Measurements from ENCODE around the gene TRIM67.

The TRIM67 gene

DNA sequence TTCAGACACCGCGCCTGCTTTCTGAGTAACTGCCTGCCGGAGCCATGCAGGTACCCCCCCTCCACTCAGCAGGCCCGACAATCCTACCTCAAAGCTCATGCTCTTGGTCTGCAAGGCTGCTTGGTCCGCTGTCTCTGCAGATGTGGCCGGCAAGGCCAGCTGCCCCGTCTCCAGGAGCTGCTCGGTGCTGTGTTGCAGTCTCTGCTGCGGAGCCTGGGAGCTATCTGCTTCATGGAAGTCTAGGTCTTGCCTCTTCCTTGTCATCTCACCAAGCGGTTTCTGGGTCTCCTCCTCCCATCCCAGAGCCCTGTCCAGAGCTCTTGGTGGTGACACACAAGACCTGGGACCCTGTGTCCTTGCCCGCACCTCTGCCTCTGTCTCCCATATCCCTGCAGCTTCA, 55.2 kb downstream of the TRIM67 start:
- TF ChIP-seq, protein P1, sequence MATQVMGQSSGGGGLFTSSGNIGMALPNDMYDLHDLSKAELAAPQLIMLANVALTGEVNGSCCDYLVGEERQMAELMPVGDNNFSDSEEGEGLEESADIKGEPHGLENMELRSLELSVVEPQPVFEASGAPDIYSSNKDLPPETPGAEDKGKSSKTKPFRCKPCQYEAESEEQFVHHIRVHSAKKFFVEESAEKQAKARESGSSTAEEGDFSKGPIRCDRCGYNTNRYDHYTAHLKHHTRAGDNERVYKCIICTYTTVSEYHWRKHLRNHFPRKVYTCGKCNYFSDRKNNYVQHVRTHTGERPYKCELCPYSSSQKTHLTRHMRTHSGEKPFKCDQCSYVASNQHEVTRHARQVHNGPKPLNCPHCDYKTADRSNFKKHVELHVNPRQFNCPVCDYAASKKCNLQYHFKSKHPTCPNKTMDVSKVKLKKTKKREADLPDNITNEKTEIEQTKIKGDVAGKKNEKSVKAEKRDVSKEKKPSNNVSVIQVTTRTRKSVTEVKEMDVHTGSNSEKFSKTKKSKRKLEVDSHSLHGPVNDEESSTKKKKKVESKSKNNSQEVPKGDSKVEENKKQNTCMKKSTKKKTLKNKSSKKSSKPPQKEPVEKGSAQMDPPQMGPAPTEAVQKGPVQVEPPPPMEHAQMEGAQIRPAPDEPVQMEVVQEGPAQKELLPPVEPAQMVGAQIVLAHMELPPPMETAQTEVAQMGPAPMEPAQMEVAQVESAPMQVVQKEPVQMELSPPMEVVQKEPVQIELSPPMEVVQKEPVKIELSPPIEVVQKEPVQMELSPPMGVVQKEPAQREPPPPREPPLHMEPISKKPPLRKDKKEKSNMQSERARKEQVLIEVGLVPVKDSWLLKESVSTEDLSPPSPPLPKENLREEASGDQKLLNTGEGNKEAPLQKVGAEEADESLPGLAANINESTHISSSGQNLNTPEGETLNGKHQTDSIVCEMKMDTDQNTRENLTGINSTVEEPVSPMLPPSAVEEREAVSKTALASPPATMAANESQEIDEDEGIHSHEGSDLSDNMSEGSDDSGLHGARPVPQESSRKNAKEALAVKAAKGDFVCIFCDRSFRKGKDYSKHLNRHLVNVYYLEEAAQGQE (IDR thresholded peaks at IDR 0.05; ENCODE audit: insufficient read depth in 1 of 2, low read depth in 2 of 2, low read length in 2 of 2) = no peak
- TF ChIP-seq POLR2AphosphoS5 (IDR thresholded peaks at IDR 0.05; ENCODE audit: low read depth, low read length) (no peak), TAF1 (IDR thresholded peaks at IDR 0.05; ENCODE audit: borderline replicate concordance, insufficient read depth, low read length) (no peak), SIN3A (IDR thresholded peaks at IDR 0.05; ENCODE audit: borderline replicate concordance, insufficient read depth, low read length) (no peak), FOXP2 (optimal IDR thresholded peaks at IDR 0.05; ENCODE audit: borderline replicate concordance, extremely low read depth, extremely low read length, insufficient read depth) (no peak)

DNA sequence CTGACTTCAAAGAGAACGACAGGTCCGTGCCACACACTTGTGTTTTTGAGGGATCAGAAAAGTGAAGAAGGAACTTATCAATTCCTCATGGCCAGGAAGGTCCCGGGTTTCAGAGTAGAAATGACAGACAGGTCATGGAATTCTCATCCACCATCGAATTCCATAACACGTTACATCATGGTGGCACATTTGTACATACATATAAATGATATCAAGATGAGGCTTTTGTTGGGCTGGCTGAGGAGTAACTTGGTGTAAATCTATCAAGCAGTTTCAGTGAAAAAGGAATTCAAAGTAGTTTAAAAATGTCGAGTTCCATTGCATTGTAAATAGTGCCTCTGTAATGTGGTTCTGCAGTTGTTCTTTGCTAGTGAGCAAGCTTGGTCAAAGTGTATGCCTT, 56.2 kb downstream of the TRIM67 start:
- TF ChIP-seq FOXP2 (optimal IDR thresholded peaks at IDR 0.05; ENCODE audit: borderline replicate concordance, extremely low read depth, extremely low read length, insufficient read depth) = no peak
- no peak for TF ChIP-seq POLR2AphosphoS5 (IDR thresholded peaks at IDR 0.05; ENCODE audit: low read depth, low read length)
- TF ChIP-seq, protein P1 (IDR thresholded peaks at IDR 0.05; ENCODE audit: insufficient read depth in 1 of 2, low read depth in 2 of 2, low read length in 2 of 2) = no peak

DNA sequence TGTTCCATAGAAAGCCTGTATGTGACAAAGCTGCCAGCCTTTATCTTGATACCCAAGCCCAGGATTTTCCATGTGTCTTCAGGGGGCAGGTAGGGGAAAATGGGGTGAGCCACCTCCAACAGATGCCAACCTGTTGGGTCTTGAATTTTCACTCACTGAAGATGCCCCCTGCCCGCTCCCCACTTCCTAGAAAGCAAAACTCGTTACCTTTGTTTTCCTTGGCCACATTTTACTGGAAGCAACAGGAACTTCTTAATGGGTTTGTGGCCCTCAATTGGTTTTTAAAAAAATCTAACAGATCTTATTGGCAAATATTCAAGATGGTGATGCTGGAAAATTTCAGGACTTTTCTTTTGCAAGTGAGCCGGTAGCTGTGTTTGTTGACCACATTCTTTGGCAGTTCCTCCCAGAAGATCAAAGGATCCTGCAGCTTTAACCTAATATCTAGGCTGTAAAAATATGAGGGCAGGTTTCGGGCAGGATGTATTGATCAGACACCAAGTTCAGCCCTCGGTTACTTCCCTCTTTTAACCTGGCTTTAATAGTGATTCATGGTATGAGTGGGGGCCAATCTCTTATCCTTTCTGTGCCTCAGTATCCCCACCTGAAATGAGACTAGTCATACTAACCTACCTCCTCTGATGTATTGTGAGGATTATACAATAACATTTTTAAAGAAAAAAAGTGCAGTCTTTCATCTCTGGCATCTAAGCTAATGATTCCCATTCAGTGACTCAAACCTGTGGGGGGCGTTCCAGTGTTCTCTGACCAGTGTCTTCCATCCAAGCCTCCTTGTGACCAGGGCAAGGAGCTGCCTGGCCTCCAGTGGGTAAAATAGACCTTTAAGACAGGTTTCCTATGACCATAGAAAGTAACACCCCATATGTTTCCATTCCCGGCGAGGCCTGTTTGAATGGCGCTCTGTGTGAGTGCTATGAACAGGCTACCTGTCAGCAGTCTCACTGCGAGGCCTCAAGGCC, 57.9 kb downstream of the TRIM67 start:
- no peak for TF ChIP-seq SIN3A (IDR thresholded peaks at IDR 0.05; ENCODE audit: borderline replicate concordance, insufficient read depth, low read length)

DNA sequence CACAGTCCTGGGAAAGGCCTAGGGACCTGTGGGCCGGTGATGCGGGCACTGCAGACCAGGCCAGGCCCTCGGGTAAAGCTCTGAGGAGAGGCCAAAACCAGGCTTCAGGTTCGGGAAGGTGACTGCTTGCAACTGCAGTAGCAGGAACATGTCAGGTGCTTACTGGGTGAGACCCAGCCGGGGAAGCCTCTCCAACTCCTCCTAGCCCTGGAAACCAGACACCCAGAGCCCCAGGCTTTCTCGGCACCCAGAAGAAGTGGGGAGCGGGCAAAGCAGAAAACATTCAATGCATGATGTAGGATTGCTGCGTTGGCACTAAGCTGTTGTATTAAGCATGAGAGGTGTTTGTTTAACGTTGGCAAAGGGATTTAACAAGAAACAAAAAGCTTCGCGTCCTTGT, 58.9 kb downstream of the TRIM67 start:
- no peak for TF ChIP-seq SIN3A (IDR thresholded peaks at IDR 0.05; ENCODE audit: borderline replicate concordance, insufficient read depth, low read length)
- no peak for TF ChIP-seq TAF1 (IDR thresholded peaks at IDR 0.05; ENCODE audit: borderline replicate concordance, insufficient read depth, low read length)
- TF ChIP-seq, protein P1 (IDR thresholded peaks at IDR 0.05; ENCODE audit: insufficient read depth in 1 of 2, low read depth in 2 of 2, low read length in 2 of 2) = no peak
- no peak for TF ChIP-seq FOXP2 (optimal IDR thresholded peaks at IDR 0.05; ENCODE audit: borderline replicate concordance, extremely low read depth, extremely low read length, insufficient read depth)
- no peak for TF ChIP-seq POLR2AphosphoS5 (IDR thresholded peaks at IDR 0.05; ENCODE audit: low read depth, low read length)

DNA sequence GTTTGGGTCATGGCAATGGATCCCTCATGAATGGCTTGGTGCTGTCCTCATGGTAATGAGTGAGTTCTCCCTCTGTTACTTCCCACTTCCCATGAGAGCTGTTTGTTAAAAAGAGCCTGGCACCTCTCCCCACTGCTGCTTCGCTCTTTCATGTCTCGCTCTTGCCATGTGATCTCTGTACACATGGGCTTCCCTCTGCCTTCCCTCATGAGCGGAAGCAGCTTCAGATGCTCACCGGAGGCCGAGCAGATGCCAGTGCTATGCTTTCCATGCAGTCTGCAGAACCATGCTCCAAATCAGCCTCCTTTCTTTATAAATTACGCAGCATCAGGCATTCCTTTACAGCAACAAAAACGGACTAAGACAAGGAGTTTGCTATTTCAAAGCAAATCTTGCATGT, 64.3 kb downstream of the TRIM67 start:
- no peak for TF ChIP-seq FOXP2 (optimal IDR thresholded peaks at IDR 0.05; ENCODE audit: borderline replicate concordance, extremely low read depth, extremely low read length, insufficient read depth)
- TF ChIP-seq TAF1 (IDR thresholded peaks at IDR 0.05; ENCODE audit: borderline replicate concordance, insufficient read depth, low read length) = no peak
- TF ChIP-seq, protein P1 (IDR thresholded peaks at IDR 0.05; ENCODE audit: insufficient read depth in 1 of 2, low read depth in 2 of 2, low read length in 2 of 2) = no peak
- TF ChIP-seq SIN3A (IDR thresholded peaks at IDR 0.05; ENCODE audit: borderline replicate concordance, insufficient read depth, low read length) = no peak
- TF ChIP-seq POLR2AphosphoS5 (IDR thresholded peaks at IDR 0.05; ENCODE audit: low read depth, low read length) = no peak
